Keratinocyte (primary cell): ENCODE measurements around the gene SERPINA1. TPM values are rescaled to one million over a fixed set of nuclear protein-coding genes. Genes with fewer than 3 reads are reported as not detected.
A peak's percentile ranks its signal among the peaks of the same experiment; 100 is the strongest.

ENCODE experiments used
- DNase-seq: peaks from one replicate; pipeline ENCODE4 v3.0.0-alpha.2; 2011; ENCODE audit warnings: low read depth, missing footprints, low spot score
- FAIRE-seq: peaks from 2 replicates; lab custom pipeline; 2011; peaks lifted over from hg19 to GRCh38; lab: Jason Lieb, UNC
- H2AFZ ChIP-seq: 2 replicates; pipeline ENCODE4 v1.6.0; 2012; ENCODE audit warnings: low read length, control low read depth, inconsistent platforms; ENCODE audit not compliant: control insufficient read depth
- H3K27ac ChIP-seq: 2 replicates; pipeline ENCODE4 v1.5.1; 2011; ENCODE audit warnings: low read length; ENCODE audit not compliant: control insufficient read depth, insufficient read depth
- H3K27me3 ChIP-seq: 3 replicates; pipeline ENCODE4 v1.6.0; 2011; ENCODE audit warnings: low read length; ENCODE audit not compliant: control insufficient read depth, insufficient read depth; ENCODE audit errors: extremely low read depth
- H3K36me3 ChIP-seq, 2 experiments: 2 replicates in 1 of 2; 3 replicates in 1 of 2; pipeline ENCODE4 v1.5.1; 2011; ENCODE audit warnings: low read length in 2 of 2, mild to moderate bottlenecking in 1 of 2; ENCODE audit not compliant: control insufficient read depth in 2 of 2, insufficient read depth in 2 of 2; ENCODE audit errors: extremely low read depth in 1 of 2
- H3K4me1 ChIP-seq: 3 replicates; pipeline ENCODE4 v1.5.1; 2011; ENCODE audit warnings: low read length; ENCODE audit not compliant: control insufficient read depth, insufficient read depth; ENCODE audit errors: extremely low read depth
- H3K4me2 ChIP-seq: 3 replicates; pipeline ENCODE4 v1.6.0; 2011; ENCODE audit warnings: low read depth, low read length; ENCODE audit not compliant: control insufficient read depth, insufficient read depth; ENCODE audit errors: extremely low read depth
- H3K4me3 ChIP-seq, 3 experiments: fragments of 200-600 bp in 1 of 3; sonication (generic) in 1 of 3; 2 replicates in 2 of 3; 3 replicates in 1 of 3; pipeline ENCODE4 v1.5.1; 2011 to 2016; ENCODE audit warnings: low read length in 3 of 3, mild to moderate bottlenecking in 3 of 3, control low read depth in 2 of 3, inconsistent platforms in 1 of 3, low read depth in 1 of 3, mixed read lengths in 1 of 3, mixed run types in 1 of 3, moderate library complexity in 1 of 3; ENCODE audit not compliant: control insufficient read depth in 2 of 3, insufficient read depth in 2 of 3; ENCODE audit errors: extremely low read depth in 1 of 3
- H3K79me2 ChIP-seq: 2 replicates; pipeline ENCODE4 v1.6.0; 2012; ENCODE audit warnings: low read length; ENCODE audit not compliant: control insufficient read depth, insufficient read depth
- H3K9ac ChIP-seq: 3 replicates; pipeline ENCODE4 v1.6.0; 2011; ENCODE audit warnings: low read length; ENCODE audit not compliant: control insufficient read depth, insufficient read depth; ENCODE audit errors: extremely low read depth
- H3K9me1 ChIP-seq: 3 replicates; pipeline ENCODE4 v1.6.0; 2011; ENCODE audit warnings: low read length; ENCODE audit not compliant: control insufficient read depth, insufficient read depth; ENCODE audit errors: extremely low read depth
- H3K9me3 ChIP-seq: 2 replicates; pipeline ENCODE4 v1.5.1; 2012; ENCODE audit warnings: low read depth, low read length; ENCODE audit not compliant: control insufficient read depth
- H4K20me1 ChIP-seq: 3 replicates; pipeline ENCODE4 v1.6.0; 2011; ENCODE audit warnings: low read length; ENCODE audit not compliant: control insufficient read depth, insufficient read depth; ENCODE audit errors: extremely low read depth
- CTCF ChIP-seq, 3 experiments: IDR thresholded peaks in 1 of 3; conservative IDR thresholded peaks in 1 of 3; optimal IDR thresholded peaks in 1 of 3; 2 replicates in 2 of 3; 3 replicates in 1 of 3; pipeline versions ENCODE3 to v1.5.1; 2011; ENCODE audit warnings: low read length in 3 of 3, mild to moderate bottlenecking in 3 of 3, moderate library complexity in 2 of 3, control low read depth in 1 of 3, inconsistent platforms in 1 of 3; ENCODE audit not compliant: insufficient read depth in 2 of 3; ENCODE audit errors: extremely low read depth in 1 of 3
- EZH2 ChIP-seq: IDR thresholded peaks from one replicate; pipeline ENCODE4 v1.6.1; 2012; ENCODE audit warnings: inconsistent platforms, mild to moderate bottlenecking, low read length, moderate library complexity
- dilution Hi-C: fragments of 300-500 bp; cut with MboI; formaldehyde crosslinking; loops from one replicate; pipeline ENCODE4 v1.7.0; 2020; ENCODE audit warnings: low sequenced_read_pairs; ENCODE audit not compliant: extremely low pct_ligation_motif_present
- polyA plus RNA-seq, 5 experiments: library from polyadenylated mRNA; depleted of rRNA in 3 of 5; stranded (reverse) in 3 of 5; stranded (forward) in 1 of 5; unstranded in 1 of 5; fragments of >200 nt; gene quantifications; 1 replicate in 1 of 5; 2 replicates in 3 of 5; 3 replicates in 1 of 5; pipeline versions ENCODE4 v1.2.1 to v1.2.3, GENCODE V29; 2011 to 2012; ENCODE audit warnings: missing spikeins in 2 of 5, low read depth in 1 of 5, low replicate concordance in 1 of 5

SERPINA1 gene
- polyA plus RNA-seq, 1 donor (not counting 4 experiments of a cell fraction or from before 2014, with no cell fraction given) = 0.71 TPM

- Histone ChIP-seq H3K27ac (peak overlapping the region; percentile 55), H3K9me1 (no peaks in the 10 kb centered on the region), H3K36me3 (no peaks in the 10 kb centered on the region), H3K4me3 (no peak overlapping the region), H3K9ac (peak overlapping the region; percentile 50), H3K9me3 (no peaks in the 10 kb centered on the region), H4K20me1 (no peaks in the 10 kb centered on the region), H3K27me3 (peaks cover 8% of the 10 kb centered on the region), H3K4me2 (peak overlapping the region; percentile 49), H3K4me1 (peaks cover 29% of the 10 kb centered on the region), H3K79me2 (no peaks in the 10 kb centered on the region), H2AFZ (no peak overlapping the region)
- TF ChIP-seq EZH2 (no peak), CTCF (optimal IDR thresholded peaks at IDR 0.05 in 1 of 3, IDR thresholded peaks at IDR 0.05 in 1 of 3, conservative IDR thresholded peaks at IDR 0.05 in 1 of 3; ENCODE audit: extremely low read depth in 1 of 3, insufficient read depth in 2 of 3, low read length in 3 of 3) (no peak)
- dilution Hi-C loops = no loop called here
- peak; percentile 52 for DNase-seq
- peak; percentile 95 for FAIRE-seq
Observed at GRCh38 chr14:94345344-94346064, 42.9 kb downstream of the SERPINA1 start.

GRCh38 chr14:94344389-94344788 is 44.0 kb downstream of the SERPINA1 start:
- H3K27me3 ChIP-seq = peaks cover 8% of the 10 kb centered on the region
- no peak overlapping the region for H3K4me2 ChIP-seq
- H3K4me3 ChIP-seq = no peak overlapping the region
- H3K9ac ChIP-seq = no peak overlapping the region
- no peak for DNase-seq
- H4K20me1 ChIP-seq = no peaks in the 10 kb centered on the region
- peaks cover 29% of the 10 kb centered on the region for H3K4me1 ChIP-seq
- FAIRE-seq = no peak
- no peaks in the 10 kb centered on the region for H3K9me1 ChIP-seq
- H3K79me2 ChIP-seq = no peaks in the 10 kb centered on the region
- no peak overlapping the region for H3K27ac ChIP-seq
- TF ChIP-seq EZH2 (no peak), CTCF (optimal IDR thresholded peaks at IDR 0.05 in 1 of 3, IDR thresholded peaks at IDR 0.05 in 1 of 3, conservative IDR thresholded peaks at IDR 0.05 in 1 of 3; ENCODE audit: extremely low read depth in 1 of 3, insufficient read depth in 2 of 3, low read length in 3 of 3) (no peak)
- H3K9me3 ChIP-seq = no peaks in the 10 kb centered on the region
- H3K36me3 ChIP-seq = no peaks in the 10 kb centered on the region
- H2AFZ ChIP-seq = no peak overlapping the region
- dilution Hi-C loops = no loop called here
